Activated naive CD4-positive, alpha-beta T cell treated with Interleukin-2 at 50 U/mL for 16 hours (primary cell): ENCODE results near the gene COLEC12.

Source experiments
- DNase-seq: peaks from one replicate; pipeline ENCODE4 v3.0.0-alpha.2; 2020

COLEC12 gene

GRCh38 chr18:267688-268552 lies 232.6 kb downstream of the COLEC12 start, which contains the start of gene THOC1:
THOC1 (minus strand) TSS chr18:268047; CDS start chr18:268019, 28 bp downstream.
- peak; percentile 97 for DNase-seq

GRCh38 chr18:267380-267687 lies 233.2 kb downstream of the COLEC12 start:
- DNase-seq = no peak
